Measurements from ENCODE around the gene RAB39B.

The RAB39B gene

GRCh38 chrX:155215443-155216178 lies 48.7 kb downstream of the RAB39B start:
- no peak for DNase-seq (ENCODE audit: low spot score)

DNA sequence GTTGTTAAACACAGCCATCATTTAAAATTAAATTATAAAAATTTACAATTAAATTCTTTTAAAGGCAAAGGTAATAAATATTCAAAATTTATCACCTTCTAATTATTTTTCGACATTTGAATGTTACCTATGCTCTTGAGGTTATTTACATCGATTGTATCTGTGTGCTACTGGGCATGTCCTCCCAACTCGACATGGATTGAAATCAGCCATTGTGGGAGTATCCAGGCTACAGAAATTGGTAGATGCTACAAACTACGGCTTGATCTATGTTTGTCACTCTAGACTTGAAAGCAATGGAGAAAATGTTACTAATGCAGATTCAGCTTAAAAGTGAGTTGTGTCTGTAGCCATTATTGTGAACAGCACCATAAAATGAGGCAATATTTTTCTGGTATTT lies 50.6 kb downstream of the RAB39B start:
- no peak for DNase-seq (ENCODE audit: low spot score)

DNA sequence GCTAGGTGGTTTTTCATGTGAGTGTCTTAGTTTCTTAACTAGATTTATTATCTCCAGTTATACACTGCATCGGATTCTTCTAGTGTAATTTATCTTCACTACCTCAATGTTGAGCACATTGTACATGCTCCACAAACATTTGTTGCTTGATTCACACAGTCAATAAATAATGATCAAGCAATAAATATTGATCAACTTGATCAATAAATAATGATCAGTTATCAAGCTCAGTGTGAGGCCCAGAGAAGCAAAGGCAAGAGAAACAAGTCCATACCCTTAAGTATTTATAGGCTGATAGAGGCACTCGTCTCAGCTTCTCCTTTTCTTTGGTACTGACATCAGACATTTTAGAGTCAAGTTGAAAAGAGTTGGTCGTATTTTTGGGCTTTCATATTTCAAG lies 53.1 kb downstream of the RAB39B start:
- no peak for DNase-seq (ENCODE audit: low spot score)

Data from AG08396 (cell line).